ELF-1 (cell line): Measurements from ENCODE around the gene VPS52.
"Not testable (repeated sequence)": the region's sequence is repeated elsewhere in the genome, so short reads cannot be mapped to it uniquely, and the experiment has no call there.

ENCODE experiments used
- DNase-seq: peaks from one replicate; pipeline ENCODE4 v3.0.0-alpha.2; 2016; ENCODE audit warnings: low read depth, low spot score

Gene VPS52

DNA sequence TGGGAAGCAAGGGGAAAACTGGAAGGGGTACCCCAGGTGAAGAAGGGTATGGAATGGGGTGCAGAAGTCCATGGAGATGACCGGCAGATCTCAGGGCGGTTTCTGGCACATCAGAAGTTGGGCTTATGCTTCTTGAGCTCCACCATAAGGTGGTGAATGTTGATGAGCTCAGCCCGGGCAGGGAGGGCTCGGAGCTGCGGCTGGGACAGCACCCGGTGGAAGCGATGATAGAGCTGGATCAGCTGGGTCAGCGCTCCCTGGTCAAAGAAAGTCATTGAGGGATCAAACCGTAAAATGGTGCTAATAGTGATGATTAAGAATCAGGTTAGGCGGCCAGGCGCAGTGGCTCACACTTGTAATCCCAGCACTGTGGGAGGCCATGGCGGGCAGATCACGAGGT is 20.9 kb downstream of the VPS52 start:
- no peak for DNase-seq

DNA sequence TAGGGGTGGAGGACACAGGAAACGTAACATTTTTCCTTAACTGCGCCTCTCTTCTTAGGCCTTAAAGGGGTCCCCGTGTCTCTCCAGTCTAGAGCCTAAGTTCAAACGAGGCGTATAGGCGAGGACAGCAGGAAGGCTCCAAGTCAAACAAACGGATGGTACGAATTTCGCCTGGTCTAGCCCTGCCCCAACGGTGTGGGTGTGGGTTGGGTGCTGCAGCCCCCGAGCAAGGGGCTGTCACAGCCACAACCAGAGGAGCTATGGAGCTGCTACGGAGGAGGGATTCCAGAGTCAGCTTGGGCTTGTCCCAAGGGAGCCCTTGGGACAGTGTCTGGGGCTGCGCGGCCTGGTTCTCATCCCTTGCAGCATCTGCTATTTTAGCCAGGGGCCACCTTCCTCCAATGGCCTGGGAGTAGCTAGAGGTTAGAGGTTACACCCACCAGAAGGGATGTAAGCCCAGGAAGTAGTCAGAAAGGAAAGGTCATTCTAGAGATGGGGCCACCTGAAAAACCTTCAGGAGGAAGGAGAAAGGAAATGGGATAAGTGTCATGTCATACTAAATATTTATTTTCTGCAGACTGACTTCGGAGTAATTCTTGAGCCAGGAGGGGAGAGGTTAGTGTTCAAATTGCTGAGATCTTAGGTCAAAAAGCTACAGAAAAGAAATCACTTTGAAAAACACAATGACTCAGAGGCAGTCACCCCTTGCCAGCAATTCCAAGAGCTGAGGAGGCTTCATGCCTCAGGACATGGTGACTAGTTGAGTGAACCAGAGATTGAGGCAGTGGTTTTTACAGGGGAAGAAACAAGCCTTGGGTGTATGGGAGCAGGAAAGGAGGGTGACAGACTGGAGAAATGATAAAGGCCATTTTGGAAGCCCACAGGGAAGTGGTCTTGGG is 21.7 kb downstream of the VPS52 start:
- peak; percentile 44 for DNase-seq

DNA sequence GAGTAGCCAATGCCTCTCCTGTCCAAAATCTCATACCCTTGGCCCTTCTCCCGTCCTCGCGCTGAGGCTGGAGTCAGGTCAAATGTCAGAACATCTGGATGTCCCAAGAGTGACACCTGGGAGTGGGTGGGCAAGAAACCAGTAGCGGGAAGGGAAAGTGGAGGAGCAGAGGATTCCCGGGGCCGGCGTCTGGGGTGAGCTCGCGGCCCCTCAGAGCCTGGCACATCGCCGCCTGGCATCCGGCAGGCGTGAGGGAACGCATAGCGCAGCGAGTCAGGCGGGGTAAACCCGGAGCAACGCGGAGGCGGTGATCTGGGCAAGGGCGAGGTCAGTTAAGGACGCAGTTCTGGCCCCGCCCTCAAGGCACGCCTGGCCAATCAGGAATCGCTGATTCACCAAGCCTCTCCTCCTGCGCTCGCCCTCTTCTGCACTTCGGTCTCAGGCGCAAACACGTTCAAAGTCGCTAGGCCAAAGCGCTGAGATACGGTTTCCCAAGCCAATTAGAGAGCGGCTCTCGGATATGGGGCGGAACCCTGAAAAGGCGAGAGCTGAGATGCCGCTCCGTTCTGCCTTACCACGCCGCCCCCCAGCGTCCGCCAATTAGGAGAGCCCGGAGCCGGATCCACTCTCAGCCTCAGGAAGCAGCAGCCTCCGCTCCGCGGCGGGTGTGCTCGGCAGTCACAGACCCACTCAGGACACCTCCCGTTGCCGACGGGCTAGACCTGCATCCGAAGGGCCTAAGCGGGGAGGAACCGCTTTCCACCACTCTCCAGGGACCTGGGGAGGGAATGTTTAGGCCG is 22.5 kb downstream of the VPS52 start:
- DNase-seq: peak; percentile 99

DNA sequence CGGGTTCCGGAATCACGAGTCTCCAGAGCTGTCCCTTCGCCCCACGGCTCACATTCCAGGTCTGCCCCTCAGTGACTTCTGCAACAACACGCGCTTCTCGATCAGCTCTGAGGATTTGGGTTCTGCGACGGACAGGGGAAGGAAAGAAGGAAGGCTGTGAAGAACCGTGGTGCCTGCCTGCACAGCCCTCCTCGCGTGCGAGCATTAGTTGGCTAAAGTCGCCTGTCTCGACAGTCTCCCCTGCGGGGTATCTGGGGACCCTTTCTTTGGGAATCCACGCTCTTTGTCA is 23.1 kb downstream of the VPS52 start:
- no peak for DNase-seq

DNA sequence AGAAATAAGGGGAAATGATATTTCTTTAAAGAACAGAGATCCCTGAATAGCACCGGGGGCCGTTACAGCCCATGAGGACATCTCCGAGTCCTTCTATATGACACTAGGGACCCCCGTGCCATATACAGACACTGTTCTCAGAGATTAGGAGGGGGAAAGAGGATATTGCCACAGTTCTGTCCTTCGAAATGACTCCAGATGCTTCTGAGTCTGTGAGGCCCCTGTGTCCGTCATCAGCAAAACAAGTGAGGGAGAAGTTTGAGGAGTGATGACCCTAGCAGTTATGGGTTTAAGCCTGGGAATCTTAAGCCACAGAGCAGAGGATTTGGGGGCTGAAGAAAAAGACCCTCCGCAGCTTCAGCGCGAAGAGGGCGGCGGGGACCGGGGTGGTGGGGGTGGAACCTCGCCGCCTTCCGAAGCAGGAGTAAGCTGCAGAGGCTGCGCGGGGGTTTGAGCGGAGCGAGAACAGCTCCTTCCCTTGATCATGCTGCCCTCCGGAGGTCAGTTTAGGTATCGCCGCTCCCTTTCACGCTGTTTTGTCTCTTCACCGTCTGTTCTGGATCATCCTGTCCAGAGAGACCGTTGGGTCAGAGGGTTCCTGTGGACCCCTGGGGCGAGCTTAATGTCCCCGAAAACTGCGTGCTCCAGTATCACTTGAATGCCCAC is 23.6 kb downstream of the VPS52 start:
- DNase-seq: peak; percentile 94

DNA sequence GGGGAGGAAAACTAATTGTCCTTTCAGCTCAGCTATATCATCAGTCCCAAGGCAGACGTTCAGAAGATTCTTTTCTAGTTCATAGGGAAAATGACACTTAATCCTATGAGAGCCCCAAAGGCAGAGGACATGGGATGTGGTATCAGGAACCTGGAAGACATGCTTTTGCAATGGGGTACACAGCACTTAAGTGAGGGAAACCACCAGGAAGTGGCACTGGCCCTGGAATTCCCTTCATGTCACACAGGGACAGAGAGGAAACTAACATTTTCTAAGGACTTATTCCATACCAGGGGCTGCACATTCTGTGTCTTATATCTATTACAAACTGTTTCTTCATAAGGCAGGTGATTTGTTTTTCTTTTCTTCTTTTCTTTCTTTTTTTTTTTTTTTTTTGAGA is 28.2 kb downstream of the VPS52 start:
- DNase-seq: no peak

DNA sequence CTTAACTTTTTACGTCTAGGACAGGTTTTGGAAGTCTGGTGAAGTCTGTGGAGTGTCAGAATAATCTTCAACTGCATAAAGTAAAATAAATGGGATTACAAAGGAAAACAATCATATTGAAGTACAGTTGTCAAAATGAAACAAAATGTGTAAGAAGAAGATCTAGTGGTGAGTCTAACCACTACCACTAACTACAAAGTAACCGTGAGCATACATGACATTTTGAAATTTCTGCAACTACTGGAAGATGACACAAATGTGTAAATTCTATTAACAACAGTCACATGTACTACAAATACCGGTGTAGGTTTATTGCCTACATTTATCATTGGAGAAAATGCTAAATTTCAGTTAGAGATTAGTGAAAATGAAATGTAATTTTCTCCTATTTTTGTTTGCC is 29.7 kb downstream of the VPS52 start:
- DNase-seq: no peak

DNA sequence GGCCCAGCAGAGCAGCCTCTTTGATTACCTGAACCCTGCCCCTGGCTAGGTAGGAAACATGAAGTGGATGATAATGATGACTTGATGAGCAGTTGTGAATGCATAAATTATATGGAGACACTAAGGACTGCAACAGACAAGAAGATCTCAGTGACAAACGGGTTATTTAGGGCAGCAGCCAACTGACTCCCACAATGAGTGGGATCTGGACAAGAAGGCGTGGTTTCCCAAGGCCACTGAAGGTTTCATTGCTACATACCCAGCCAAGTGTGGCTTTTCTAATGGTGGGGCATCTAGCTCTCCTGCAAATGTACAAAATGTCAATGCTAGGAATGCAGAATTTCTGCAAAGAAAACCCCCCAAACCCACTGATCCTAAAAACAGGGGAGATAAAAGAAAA is 33.9 kb downstream of the VPS52 start:
- DNase-seq: no peak

DNA sequence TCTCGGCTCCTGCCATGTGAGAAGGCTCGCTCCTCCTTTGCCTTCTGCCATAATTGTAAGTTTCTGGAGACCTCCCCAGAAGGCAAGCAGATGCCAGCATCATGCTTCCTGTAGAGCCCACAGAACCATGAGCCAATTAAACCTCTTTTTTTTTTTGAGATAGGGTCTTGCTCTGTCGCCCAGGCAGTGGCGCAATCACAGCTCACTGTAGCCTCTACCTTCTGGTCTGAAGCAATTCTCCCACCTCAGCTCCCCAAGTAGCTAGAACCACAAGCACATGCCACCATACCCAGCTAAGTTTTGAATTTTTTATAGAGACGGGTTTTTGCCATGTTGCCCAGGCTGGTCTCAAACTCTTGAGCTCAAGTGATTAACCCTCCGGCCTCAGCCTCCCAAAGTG is 34.8 kb downstream of the VPS52 start:
- no peak for DNase-seq

DNA sequence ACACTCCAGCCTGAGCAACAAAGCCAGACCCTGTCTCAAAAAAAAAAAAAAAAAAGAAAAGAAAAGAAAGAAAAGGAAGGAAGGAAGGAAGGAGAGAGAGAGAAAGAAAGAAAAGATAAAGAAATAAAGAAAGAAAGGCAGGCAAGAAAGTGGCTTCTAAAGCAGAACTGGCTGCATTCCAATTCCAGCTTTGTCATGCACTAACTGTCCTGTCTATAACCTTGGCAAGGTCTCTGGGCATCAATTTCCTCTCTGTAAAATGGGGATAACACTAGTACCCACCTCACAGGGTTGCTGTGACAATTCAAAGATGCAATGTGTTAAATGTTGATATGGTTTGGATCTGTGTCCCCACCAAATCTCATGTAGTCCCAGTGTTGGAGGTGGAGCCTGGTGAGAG is 35.3 kb downstream of the VPS52 start:
- no peak for DNase-seq

DNA sequence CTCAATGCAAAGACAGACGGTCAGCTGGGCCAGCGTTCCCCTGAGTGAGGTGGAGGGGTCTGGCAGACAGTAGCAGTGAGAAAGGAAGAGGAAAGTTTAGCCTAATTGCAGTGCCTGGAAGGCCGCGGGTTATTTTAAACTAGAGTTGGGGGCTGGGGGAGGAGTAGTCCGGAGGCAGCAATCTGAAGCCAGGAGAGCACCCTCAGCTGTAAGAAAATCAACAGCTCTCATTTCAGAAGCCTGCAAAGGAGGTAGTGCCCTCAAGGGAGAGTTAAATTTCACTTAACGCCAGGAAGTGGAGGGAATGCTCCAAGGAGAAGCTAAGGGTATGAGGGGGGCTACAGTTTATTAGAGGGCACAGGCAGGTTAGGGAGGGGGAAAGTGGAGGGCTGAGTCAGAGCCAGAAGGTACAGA is 36.4 kb downstream of the VPS52 start:
- peak; percentile 82 for DNase-seq

DNA sequence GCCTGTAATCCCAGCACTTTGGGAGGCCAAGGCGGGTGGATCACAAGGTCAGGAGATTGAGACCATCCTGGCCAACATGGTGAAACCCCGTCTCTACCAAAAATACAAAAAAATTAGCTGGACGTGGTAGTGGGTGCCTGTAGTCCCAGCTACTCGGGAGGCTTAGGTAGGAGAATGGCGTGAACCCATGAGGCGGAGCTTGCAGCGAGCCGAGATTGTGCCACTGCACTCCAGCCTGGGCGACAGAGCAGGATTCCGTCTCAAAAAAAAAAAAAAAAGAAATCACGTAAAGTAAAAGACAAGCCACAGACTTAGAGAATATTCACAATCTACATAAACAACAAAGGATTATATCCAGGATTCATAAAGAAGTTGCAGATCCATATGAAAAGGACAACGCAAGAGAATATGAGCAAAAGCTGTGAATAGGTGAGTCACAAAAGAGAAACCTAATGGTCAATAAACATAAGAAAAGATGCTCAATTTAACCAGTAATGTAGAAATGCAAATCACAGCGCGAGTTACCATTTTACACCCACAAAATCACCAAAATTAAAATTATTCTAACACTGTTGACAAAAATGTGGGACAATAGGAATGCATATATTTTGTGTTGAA is 45.1 kb downstream of the VPS52 start:
- DNase-seq: not testable (repeated sequence)

DNA sequence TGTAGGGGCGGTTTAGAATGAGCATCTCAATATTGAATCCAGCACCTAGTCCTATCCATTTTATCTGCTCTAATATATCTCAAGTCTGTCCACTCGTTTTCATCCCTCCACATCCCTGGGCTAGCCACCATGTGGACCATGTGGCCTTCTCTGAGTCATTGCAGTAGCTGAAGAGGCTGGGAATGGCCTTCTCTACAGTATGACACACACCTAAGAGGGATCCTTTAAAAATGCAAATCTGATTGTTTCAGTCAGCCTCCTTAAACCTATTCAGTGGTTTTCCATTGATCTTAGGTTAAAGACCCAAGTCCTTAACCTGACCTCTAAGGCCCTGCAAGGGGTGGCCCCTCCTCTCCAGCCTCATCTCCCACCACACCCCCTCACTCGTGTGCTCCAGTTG is 54.0 kb downstream of the VPS52 start:
- peak; percentile 27 for DNase-seq

DNA sequence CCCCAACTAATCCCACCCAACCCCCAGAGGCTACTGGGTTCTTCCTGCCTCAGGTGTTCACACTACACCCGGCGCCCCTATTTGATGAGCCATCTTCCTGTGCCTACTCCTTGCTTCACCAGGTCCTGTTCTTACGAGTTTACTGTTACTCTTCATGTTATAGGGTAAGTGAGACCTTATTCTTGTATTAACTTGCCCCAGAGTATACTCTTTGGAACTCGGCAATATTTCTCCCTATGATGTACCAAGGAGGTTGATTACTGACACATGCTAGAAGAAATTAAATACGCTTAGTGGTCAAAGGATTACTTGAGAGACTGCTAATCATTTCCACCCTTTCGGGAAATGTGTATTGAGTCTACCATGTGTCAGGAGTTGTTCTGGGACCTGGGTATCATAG is 54.4 kb downstream of the VPS52 start:
- DNase-seq: no peak

DNA sequence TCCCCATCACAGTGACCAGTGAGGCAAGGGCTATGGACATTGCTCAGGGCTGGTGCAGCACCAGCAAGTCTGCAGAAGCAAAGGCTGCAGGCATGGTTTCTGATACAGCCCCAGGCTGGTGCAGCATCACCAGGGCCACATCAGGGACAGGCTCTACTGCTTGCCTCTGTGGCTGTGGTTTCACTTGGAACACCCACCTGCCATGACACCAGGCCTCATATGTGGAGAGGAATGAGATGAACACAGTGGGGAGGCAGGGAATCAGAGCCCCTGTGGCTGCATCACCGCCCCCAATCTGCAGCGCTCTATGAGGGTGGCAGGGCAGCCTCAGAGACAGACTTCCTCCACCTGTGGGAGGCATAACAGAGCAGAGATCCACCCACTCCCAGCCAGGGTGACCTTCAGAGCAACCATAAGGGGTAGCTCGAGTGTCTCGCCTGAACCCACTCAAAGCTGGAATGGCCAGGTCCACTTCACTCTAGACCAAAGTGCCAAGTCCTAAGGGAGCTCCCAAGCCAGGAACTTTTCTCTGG is 55.5 kb downstream of the VPS52 start:
- no peak for DNase-seq

DNA sequence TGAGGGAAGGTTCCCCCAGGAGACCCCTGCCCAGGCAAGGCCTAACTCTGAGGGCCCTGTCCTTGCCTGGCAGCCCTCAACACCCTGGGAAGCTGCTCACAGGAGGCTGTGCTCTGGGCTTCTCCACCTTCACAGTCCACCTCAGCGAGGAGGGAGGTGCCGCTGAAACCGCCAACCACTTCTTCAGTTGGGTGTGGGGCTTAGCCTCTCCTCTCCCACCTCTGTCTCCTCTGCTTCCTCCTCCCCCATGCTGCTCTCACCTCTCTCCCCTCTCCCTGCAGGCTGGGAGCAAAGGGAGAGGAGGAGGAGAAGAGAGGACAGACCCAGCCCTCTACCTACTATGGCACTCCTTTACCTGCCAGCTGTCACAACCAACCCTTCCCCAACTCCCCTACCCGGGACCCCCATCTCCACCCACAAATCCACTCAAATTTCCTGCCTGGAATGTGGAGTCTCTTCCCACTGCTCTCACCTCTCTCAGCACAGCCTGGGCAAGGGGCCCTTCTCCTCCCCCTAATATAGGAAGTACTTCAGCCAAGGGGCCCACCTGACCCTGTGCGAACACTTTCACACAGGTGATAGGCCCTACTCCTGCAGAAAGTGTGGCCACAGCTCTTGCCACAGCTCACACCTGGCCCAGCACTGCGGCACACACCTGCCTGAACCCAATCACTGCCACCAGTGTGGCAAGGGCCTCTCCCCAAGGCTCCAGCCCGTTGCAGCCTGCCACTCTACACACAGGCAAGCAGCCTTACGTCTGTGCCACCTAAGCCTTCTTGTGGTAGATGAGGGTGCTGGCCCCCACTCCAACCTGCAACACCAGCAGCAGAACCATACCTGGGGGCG is 56.2 kb downstream of the VPS52 start:
- no peak for DNase-seq

DNA sequence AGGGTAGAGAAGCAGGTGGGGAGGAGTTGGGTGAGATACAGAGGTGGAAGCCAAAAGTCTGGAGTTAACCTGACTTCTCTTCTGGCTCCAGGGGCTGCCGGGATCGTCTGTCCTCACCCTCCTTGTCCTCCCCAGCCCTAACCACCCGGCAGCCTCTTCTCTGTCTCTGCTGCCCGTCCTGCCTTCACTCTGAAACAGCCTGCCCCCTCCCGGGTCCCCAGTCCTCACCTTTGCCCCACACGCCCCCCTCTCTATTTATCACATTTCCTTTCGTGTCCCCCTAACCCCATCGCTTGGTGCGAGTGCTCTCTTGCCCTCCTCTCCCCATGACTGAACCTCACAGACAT is 57.7 kb downstream of the VPS52 start:
- DNase-seq: no peak

DNA sequence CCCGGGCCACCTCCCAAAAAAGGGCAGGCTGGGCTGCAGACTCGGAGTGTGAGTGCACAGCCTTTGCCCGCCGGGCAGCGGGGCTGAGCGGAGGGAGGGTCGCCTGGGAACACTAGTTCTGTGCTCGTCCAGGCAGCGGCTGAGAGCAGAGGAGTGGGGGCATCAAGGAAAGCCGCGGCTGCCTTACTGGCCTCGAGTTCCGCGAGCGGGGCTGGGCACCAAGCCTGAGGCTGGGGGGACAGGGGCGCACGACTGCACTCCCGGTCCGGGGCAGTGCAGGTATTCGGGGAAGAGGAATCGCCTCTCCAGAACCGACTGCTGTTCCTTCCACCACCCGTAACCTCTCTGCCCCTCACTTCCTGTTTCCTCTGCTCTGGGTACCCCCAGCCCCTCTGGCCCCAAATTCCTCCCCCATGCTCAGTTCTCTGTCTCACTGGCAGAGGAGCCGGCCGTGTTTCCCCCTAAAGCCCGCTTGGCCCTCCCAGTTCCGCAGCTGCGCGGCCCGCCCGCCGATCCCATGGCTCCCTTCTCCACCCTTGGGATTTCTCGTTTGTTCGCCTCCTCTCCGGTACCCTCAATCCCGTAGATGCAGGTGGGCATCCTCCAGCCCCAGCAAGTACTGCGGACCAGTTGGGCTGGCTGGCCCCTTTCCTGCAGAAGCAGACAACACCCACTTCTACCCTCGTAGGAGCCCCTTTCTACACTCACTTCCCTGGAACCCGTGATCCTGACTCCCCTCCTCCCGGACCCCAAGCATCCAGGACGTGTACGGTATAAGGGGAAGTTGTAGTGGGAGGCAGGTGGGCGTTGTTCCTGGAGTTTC is 58.3 kb downstream of the VPS52 start:
- peak; percentile 74 for DNase-seq

DNA sequence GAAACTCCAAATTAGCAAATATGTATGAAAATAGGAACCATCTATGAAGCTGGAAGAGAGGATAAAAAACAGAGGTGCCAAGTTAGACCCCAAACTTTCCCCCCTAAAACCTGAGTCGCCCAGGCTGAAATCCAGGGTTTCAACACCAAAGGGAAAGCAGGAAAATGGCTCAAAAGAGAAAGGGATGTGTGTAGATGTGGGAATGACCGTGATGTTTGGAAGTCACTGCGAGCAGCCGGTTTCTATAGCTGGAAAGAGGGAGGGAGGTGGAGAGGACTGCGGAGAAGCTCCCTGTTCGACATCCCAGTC is 58.9 kb downstream of the VPS52 start:
- DNase-seq: no peak

DNA sequence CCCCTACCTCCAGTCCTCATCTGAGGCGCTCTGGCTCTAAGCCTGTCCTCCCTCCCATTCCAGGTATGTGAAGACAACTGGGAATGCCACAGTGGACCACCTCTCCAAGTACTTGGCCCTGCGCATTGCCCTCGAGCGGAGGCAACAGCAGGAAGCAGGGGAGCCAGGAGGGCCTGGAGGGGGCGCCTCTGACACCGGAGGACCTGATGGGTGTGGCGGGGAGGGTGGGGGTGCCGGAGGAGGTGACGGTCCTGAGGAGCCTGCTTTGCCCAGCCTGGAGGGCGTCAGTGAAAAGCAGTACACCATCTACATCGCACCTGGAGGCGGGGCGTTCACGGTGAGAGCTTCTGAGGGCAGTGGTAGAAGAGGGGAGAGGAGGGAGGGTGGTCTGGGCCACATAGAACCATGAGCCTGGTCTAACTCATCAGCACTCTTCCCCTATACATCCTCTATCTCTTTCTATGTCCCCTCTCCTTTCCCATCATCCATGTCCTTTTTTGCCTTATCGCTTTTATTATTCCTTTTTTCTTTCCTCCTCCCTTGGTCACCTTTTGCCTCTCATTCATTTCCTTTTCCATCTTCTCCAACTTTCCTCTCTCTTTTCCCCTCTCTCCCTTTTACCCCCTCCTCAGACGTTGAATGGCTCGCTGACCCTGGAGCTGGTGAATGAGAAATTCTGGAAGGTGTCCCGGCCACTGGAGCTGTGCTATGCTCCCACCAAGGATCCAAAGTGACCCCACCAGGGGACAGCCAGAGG is 59.8 kb downstream of the VPS52 start:
- DNase-seq: no peak
